PC-3 (cell line): ENCODE measurements around the gene TBCEL. TPM values are rescaled to one million over a fixed set of nuclear protein-coding genes. Genes with fewer than 3 reads are reported as not detected.

ENCODE experiments used
- ATAC-seq: fragments of 200-7000 bp; cut with Tn5 transposase; 2 replicates; pipeline ENCODE4 v1.9.1; 2020; ENCODE audit warnings: mild to moderate bottlenecking, moderate library complexity
- BruUV-seq: library from RNA; stranded (reverse); fragments of 400-500 nt; replicated peaks from 2 replicates; lab custom pipeline; 2021; lab: Mats Ljungman, UMichigan
- CTCF ChIA-PET: fragments of 300-600 bp; sonication (Branson Sonifier 250); formaldehyde crosslinking; loops from one replicate; lab custom pipeline; 2022; ENCODE audit warnings: antibody characterized with exemption; lab: Charles Lee
- POLR2A ChIA-PET: fragments of 300-600 bp; sonication (Branson Sonifier 250); formaldehyde crosslinking; loops from one replicate; lab custom pipeline; 2022; ENCODE audit warnings: antibody characterized with exemption; ENCODE audit not compliant: unreplicated experiment; lab: Charles Lee
- DNase-seq: peaks from one replicate; pipeline ENCODE4 v3.0.0-alpha.2; 2015
- H2AFZ ChIP-seq: fragments of 300-600 bp; sonication (generic); 2 replicates; pipeline ENCODE4 v1.6.0; 2016; ENCODE audit warnings: antibody characterized with exemption, low read length
- H3F3A ChIP-seq: fragments of 300-600 bp; sonication (generic); one replicate; pipeline ENCODE4 v1.6.0; 2017; ENCODE audit warnings: antibody characterized with exemption, low read length, control low read depth, mild to moderate bottlenecking; ENCODE audit not compliant: unreplicated experiment
- H3K27ac ChIP-seq: fragments of 300-600 bp; sonication (generic); 2 replicates; pipeline ENCODE4 v1.5.1; 2016; ENCODE audit warnings: mild to moderate bottlenecking, low read length
- H3K27me3 ChIP-seq: fragments of 300-600 bp; sonication (generic); 2 replicates; pipeline ENCODE4 v1.6.1; 2016; ENCODE audit warnings: low read length, mixed read lengths
- H3K36me3 ChIP-seq: fragments of 300-600 bp; sonication (generic); 2 replicates; pipeline ENCODE4 v1.6.1; 2016; ENCODE audit warnings: low read depth, mixed run types, low read length, mixed read lengths
- H3K4me1 ChIP-seq: fragments of 300-600 bp; sonication (generic); 2 replicates; pipeline ENCODE4 v1.5.1; 2016; ENCODE audit warnings: low read length; ENCODE audit not compliant: insufficient read depth
- H3K4me2 ChIP-seq: fragments of 300-600 bp; sonication (generic); 2 replicates; pipeline ENCODE4 v1.6.0; 2016; ENCODE audit warnings: low read length
- H3K4me3 ChIP-seq: fragments of 300-600 bp; sonication (generic); 2 replicates; pipeline ENCODE4 v1.5.1; 2016; ENCODE audit warnings: mild to moderate bottlenecking, low read length, mixed read lengths
- H3K79me2 ChIP-seq: fragments of 300-600 bp; sonication (generic); 2 replicates; pipeline ENCODE4 v1.6.1; 2017; ENCODE audit warnings: low read length, mixed read lengths
- H3K9ac ChIP-seq: fragments of 300-600 bp; sonication (generic); 2 replicates; pipeline ENCODE4 v1.6.0; 2016; ENCODE audit warnings: mild to moderate bottlenecking, low read length
- H3K9me2 ChIP-seq: fragments of 300-600 bp; sonication (generic); replicated peaks from 2 replicates; pipeline ENCODE4 v1.6.1; 2016; ENCODE audit warnings: mixed run types, low read length, mixed read lengths
- H3K9me3 ChIP-seq: fragments of 300-600 bp; sonication (generic); 2 replicates; pipeline ENCODE4 v1.6.1; 2016; ENCODE audit warnings: low read length, mixed read lengths
- H4K20me1 ChIP-seq: fragments of 300-600 bp; sonication (generic); 2 replicates; pipeline ENCODE4 v1.6.1; 2016; ENCODE audit warnings: low read length, mixed read lengths
- EZH2 ChIP-seq: fragments of 300-600 bp; sonication (generic); IDR thresholded peaks from one replicate; pipeline ENCODE4 v1.6.1; 2017; ENCODE audit warnings: antibody characterized with exemption, mild to moderate bottlenecking, low read length; ENCODE audit not compliant: unreplicated experiment
- EZH2phosphoT487 ChIP-seq: fragments of 300-600 bp; sonication (generic); IDR thresholded peaks from 2 replicates; pipeline ENCODE4 v1.6.1; 2018; ENCODE audit warnings: mild to moderate bottlenecking, antibody characterized with exemption, low read length, borderline replicate concordance
- intact Hi-C: fragments of 100-400 bp; cut with micrococcal nuclease; formaldehyde crosslinking; loops from 2 replicates; pipeline ENCODE4 v1.9.0; 2023
- total RNA-seq: library from RNA; depleted of rRNA; stranded (reverse); fragments of >200 nt; gene quantifications from 2 replicates; pipeline ENCODE4 v1.2.3, GENCODE V29; 2014
- TF ChIP-seq, protein P1 (sequence below): fragments of 300-600 bp; sonication (generic); conservative IDR thresholded peaks from 2 replicates; pipeline ENCODE4 v1.5.1; 2017; ENCODE audit warnings: antibody characterized with exemption, low read depth, mild to moderate bottlenecking, low read length

The TBCEL gene
- total RNA-seq, 1 experiment from 2014 or later = 6.6 TPM

DNA sequence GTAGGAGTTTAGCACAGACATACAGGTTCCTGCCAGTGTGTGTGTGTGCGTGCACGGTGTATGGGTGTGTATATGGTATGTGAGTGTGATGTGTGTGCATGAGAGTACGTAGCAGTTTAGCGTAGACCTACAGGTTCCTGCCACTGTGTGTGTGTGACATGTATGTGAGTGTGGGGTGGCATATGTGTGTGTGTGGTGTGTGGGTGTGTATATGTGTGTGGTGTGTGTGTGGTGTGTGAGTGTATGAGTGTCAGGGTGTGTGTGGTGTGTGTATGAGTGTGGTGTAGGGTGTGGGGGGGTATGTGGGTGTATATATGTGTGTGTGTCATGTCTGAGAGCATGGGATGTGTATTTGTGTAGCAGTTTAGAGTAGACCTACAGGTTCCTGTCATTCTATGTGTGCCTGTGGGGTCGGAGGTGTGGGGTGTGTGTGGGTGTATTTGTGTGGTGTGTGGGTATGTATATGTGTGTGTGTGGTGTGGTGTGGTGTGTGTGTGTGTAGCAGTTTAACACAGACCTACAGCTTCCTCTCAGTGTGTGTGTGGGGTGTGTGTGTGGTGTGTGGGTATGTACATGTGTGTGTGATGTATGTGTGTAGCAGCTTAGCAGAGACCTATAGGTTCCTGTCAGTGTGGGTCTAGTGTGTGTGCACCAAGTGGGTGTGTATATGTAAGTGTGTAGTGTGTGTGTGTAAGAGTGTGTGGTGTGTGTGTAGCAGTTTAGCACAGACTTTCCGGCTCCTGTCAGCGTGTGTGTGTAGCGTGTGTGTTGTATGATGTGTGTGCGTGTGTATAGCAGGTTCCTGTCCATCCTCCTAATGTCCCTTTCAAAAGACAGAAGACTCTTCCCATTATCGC, 31.8 kb upstream of the TBCEL start:
- ATAC-seq (no peak), DNase-seq (no peak)
- CTCF ChIA-PET = no interaction called here
- no peak overlapping the region for H3K9ac ChIP-seq
- no peaks in the 10 kb centered on the region for H3K79me2 ChIP-seq
- no peak overlapping the region for H3K4me2 ChIP-seq
- POLR2A ChIA-PET = no interaction called here
- no peaks in the 10 kb centered on the region for H3F3A ChIP-seq
- no peaks in the 10 kb centered on the region for H3K4me1 ChIP-seq
- no peaks in the 10 kb centered on the region for H4K20me1 ChIP-seq
- H3K9me2 ChIP-seq = no peaks in the 10 kb centered on the region
- H3K27me3 ChIP-seq = peaks cover 99% of the 10 kb centered on the region
- intact Hi-C loops = no loop called here
- H3K4me3 ChIP-seq = no peak overlapping the region
- H3K36me3 ChIP-seq = no peaks in the 10 kb centered on the region
- TF ChIP-seq EZH2 (no peak), EZH2phosphoT487 (no peak)
- TF ChIP-seq, protein P1, sequence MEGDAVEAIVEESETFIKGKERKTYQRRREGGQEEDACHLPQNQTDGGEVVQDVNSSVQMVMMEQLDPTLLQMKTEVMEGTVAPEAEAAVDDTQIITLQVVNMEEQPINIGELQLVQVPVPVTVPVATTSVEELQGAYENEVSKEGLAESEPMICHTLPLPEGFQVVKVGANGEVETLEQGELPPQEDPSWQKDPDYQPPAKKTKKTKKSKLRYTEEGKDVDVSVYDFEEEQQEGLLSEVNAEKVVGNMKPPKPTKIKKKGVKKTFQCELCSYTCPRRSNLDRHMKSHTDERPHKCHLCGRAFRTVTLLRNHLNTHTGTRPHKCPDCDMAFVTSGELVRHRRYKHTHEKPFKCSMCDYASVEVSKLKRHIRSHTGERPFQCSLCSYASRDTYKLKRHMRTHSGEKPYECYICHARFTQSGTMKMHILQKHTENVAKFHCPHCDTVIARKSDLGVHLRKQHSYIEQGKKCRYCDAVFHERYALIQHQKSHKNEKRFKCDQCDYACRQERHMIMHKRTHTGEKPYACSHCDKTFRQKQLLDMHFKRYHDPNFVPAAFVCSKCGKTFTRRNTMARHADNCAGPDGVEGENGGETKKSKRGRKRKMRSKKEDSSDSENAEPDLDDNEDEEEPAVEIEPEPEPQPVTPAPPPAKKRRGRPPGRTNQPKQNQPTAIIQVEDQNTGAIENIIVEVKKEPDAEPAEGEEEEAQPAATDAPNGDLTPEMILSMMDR = no peak
- no peak overlapping the region for H3K27ac ChIP-seq
- H2AFZ ChIP-seq = no peak overlapping the region
- H3K9me3 ChIP-seq = no peaks in the 10 kb centered on the region
- BruUV-seq = no TSS peak

DNA sequence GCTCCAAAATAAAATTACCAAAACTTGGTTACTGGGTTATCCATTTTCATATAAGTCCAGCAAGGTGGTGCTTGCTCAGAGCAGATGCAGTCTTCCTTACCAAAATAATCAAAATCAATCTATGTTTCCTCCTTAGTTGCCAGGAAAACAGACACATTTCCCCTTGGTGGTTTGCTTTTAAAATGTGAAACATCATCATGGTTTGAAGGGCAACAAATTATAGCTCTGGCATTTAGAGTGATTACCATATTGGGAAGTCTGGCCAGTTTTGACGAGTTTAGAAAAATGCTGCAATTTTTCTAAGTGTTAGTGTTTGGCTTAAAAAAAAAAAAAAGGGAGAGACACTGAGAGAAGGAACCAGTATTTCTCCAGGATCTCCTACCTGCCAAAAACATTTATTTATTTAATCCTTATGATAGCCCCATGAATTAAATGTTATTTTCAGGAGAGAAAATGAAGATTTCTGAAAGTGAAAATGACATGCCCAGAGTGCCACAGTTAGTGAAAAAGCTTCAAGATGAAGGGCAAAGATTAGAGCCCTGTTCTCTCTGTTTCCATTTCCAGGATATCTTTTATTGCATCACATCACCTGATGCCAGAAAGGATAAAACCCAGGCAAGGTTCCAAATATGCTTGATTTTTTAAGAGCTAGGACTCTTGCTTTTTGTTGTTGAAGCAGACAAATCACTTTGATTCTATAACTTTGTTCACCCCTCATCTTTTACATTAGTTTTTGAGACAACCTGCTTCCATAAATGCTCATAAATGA, 29.6 kb upstream of the TBCEL start:
- Histone ChIP-seq H3K36me3 (no peaks in the 10 kb centered on the region), H3K9me2 (no peaks in the 10 kb centered on the region), H2AFZ (no peak overlapping the region), H3K9ac (no peak overlapping the region), H3K9me3 (no peaks in the 10 kb centered on the region), H3K27ac (no peak overlapping the region), H4K20me1 (no peaks in the 10 kb centered on the region), H3K27me3 (peaks cover 96% of the 10 kb centered on the region), H3F3A (no peaks in the 10 kb centered on the region), H3K79me2 (no peaks in the 10 kb centered on the region), H3K4me2 (no peak overlapping the region), H3K4me3 (no peak overlapping the region), H3K4me1 (no peaks in the 10 kb centered on the region)
- no peak for DNase-seq
- no TSS peak for BruUV-seq
- TF ChIP-seq, protein P1 = no peak
- TF ChIP-seq EZH2phosphoT487 (no peak), EZH2 (no peak)
- intact Hi-C loops = no loop called here
- ATAC-seq = no peak
- CTCF ChIA-PET = no interaction called here
- POLR2A ChIA-PET = no interaction called here
